Uterus (tissue), 4 donors: ENCODE data around the gene NDUFS1. TPM values are rescaled to one million over a fixed set of nuclear protein-coding genes. Genes with fewer than 3 reads are reported as not detected.
"Not testable (repeated sequence)": the region's sequence is repeated elsewhere in the genome, so short reads cannot be mapped to it uniquely, and the experiment has no call there.

ENCODE experiments used
- DNase-seq, 2 donors: peaks; one replicate each; pipeline ENCODE4 v3.0.0-alpha.2; 2019 to 2020
- H3K27ac ChIP-seq, 2 donors: fragments of 200-600 bp; sonication (generic); 1 replicate in 1 of 2; 2 replicates in 1 of 2; pipeline ENCODE4 v1.5.1; 2016 to 2018
- H3K27me3 ChIP-seq, 2 donors: fragments of 200-600 bp; sonication (generic); one replicate each; pipeline ENCODE4 v1.5.1; 2018 to 2019; ENCODE audit warnings: control low read depth in 1 of 2
- H3K36me3 ChIP-seq, 2 donors: fragments of 200-600 bp; sonication (generic); one replicate each; pipeline ENCODE4 v1.5.1; 2019; ENCODE audit warnings: control low read depth in 1 of 2
- H3K4me1 ChIP-seq, 2 donors: fragments of 200-600 bp; sonication (generic); one replicate each; pipeline ENCODE4 v1.5.1; 2018 to 2019; ENCODE audit warnings: control low read depth in 1 of 2
- H3K4me3 ChIP-seq, 2 donors: fragments of 200-600 bp; sonication (generic); 1 replicate in 1 of 2; 2 replicates in 1 of 2; pipeline ENCODE4 v1.5.1; 2018 to 2019; ENCODE audit warnings: mild to moderate bottlenecking in 1 of 2
- H3K9me3 ChIP-seq, 2 donors: fragments of 200-600 bp; sonication (generic); one replicate each; pipeline ENCODE4 v1.5.1; 2019; ENCODE audit warnings: control low read depth in 1 of 2
- CTCF ChIP-seq, 4 experiments: fragments of 200-600 bp in 2 of 4; fragments of 450-650 bp in 2 of 4; sonication (generic) in 2 of 4; IDR thresholded peaks; one replicate each; pipeline ENCODE4 v1.5.1; 2016 to 2019; ENCODE audit warnings: antibody characterized with exemption in 4 of 4, mild to moderate bottlenecking in 2 of 4, moderate library complexity in 1 of 4
- POLR2A ChIP-seq, 2 donors: fragments of 450-650 bp; IDR thresholded peaks; one replicate each; pipeline ENCODE4 v1.6.1; 2016; ENCODE audit warnings: antibody characterized with exemption in 2 of 2, mild to moderate bottlenecking in 1 of 2, moderate library complexity in 1 of 2
- intact Hi-C: fragments of 100-400 bp; cut with DNase I; formaldehyde crosslinking; loops from one replicate; pipeline ENCODE4 v1.15.1; 2023; ENCODE audit warnings: low total_unique reads
- total RNA-seq, 4 donors: library from RNA; depleted of rRNA in 3 of 4; stranded (reverse); fragments of >200 nt in 3 of 4; gene quantifications; one replicate each; pipeline versions ENCODE4 v1.1.0 to v1.2.4, GENCODE V29; 2014 to 2023
- donor health status: DM: yes; HTN: yes; CAD: no.

NDUFS1 gene
- total RNA-seq, 4 donors from 2014 or later, result 25.6 to 164 (median 56.6) TPM

GRCh38 chr2:206112846-206113547 lies 46.2 kb downstream of the NDUFS1 start:
- no peak overlapping the region for H3K27ac ChIP-seq
- DNase-seq, result no peak
- TF ChIP-seq CTCF (IDR thresholded peaks at IDR 0.05), result no peak
- no peak for TF ChIP-seq POLR2A (IDR thresholded peaks at IDR 0.05)
- no peaks in the 10 kb centered on the region for H3K36me3 ChIP-seq
- intact Hi-C loops, result no loop called here
- H3K4me3 ChIP-seq, result no peak overlapping the region
- no peaks in the 10 kb centered on the region for H3K9me3 ChIP-seq
- no peaks in the 10 kb centered on the region for H3K4me1 ChIP-seq
- H3K27me3 ChIP-seq, result no peaks in the 10 kb centered on the region

DNA sequence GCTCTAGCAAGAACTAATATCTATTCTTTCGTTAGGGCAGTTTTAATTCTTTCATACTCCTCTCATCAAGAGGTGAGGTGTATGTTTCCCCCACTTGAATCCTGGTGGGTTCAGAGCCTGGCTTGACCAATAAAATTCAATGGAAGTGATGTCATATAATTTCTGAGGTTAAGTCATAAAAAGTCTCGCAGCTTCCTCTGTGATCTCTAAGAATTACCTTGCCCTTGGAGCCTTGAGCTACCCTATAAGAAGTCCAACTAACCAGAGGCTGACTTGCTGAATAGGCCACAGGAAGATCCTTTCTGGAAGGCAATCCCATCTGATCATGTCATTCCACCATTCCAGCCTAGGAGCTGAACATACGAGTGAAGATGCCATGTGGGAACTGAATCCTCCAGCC lies 47.1 kb downstream of the NDUFS1 start:
- intact Hi-C loops, result no loop called here
- Histone ChIP-seq H3K4me1 (no peaks in the 10 kb centered on the region), H3K4me3 (no peak overlapping the region), H3K27ac (no peak overlapping the region), H3K9me3 (no peaks in the 10 kb centered on the region), H3K36me3 (no peaks in the 10 kb centered on the region), H3K27me3 (no peaks in the 10 kb centered on the region)
- TF ChIP-seq CTCF (IDR thresholded peaks at IDR 0.05) (no peak), POLR2A (IDR thresholded peaks at IDR 0.05) (no peak)
- no peak for DNase-seq

DNA sequence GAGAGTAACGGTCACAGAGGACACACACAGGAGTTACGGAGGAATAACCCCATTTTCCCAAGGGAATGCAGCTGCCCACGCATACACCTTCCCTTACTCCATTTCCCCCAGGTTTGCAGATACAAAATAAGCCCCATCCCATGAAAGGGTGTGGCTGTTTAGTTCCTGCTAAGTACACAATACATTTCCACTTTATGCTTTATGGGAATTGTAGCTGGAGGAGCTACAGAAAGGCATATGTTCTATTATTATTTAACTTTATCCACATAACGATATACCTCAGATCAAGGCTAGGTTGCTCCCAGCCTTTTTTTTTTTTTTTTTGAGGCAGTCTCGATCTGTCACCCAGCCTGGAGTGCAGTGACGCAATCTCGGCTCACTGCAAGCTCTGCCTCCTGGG lies 50.5 kb downstream of the NDUFS1 start:
- H3K27me3 ChIP-seq, result no peaks in the 10 kb centered on the region
- no peaks in the 10 kb centered on the region for H3K36me3 ChIP-seq
- no peak for TF ChIP-seq POLR2A (IDR thresholded peaks at IDR 0.05)
- no peak for TF ChIP-seq CTCF (IDR thresholded peaks at IDR 0.05)
- no peaks in the 10 kb centered on the region for H3K9me3 ChIP-seq
- H3K4me3 ChIP-seq, result no peak overlapping the region
- DNase-seq, result no peak
- H3K27ac ChIP-seq, result no peak overlapping the region
- H3K4me1 ChIP-seq, result no peaks in the 10 kb centered on the region
- intact Hi-C loops, result no loop called here

DNA sequence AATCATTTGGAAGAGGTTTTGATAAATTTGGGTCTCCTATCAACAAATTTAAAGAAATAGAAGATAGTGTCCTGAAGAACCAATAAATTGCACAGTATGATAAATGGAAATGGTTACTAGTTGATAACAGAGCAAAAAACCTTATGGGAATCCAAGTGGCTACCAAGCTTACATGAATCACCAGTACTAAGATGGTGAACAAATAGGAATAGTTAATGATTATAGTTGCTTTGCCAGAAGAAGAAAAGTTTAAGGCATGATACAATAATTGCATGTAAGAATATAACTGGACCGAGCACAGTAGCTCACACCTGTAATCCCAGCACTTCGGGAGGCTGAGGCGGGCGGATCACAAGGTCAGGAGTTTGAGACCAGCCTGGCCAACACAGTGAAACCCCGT lies 53.7 kb downstream of the NDUFS1 start:
- Histone ChIP-seq H3K27me3 (no peaks in the 10 kb centered on the region), H3K9me3 (no peaks in the 10 kb centered on the region), H3K4me1 (no peaks in the 10 kb centered on the region), H3K36me3 (no peaks in the 10 kb centered on the region), H3K4me3 (no peak overlapping the region), H3K27ac (no peak overlapping the region)
- no peak for TF ChIP-seq POLR2A (IDR thresholded peaks at IDR 0.05)
- TF ChIP-seq CTCF (IDR thresholded peaks at IDR 0.05), result no peak
- no peak for DNase-seq
- intact Hi-C loops, result no loop called here

DNA sequence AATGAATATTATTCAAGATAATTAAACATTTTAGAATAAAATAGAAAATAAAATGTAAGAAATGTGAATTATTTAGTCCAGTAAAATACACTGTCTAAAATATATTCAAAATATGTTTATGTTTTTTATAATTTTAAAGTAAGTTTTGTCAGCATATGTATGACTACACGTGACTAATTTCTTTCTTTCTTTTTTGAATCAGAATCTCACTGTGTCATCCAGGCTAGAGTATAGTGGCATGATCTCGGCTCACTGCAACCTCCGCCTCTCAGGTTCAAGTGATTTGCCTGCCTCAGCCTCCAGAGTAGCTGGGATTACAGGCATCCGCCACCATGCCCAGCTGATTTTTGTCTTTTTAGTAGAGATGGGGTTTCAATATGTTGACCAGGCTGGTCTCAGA lies 54.2 kb downstream of the NDUFS1 start:
- intact Hi-C loops, result no loop called here
- Histone ChIP-seq H3K36me3 (no peaks in the 10 kb centered on the region), H3K4me3 (no peak overlapping the region), H3K27me3 (no peaks in the 10 kb centered on the region), H3K27ac (no peak overlapping the region), H3K4me1 (no peaks in the 10 kb centered on the region), H3K9me3 (no peaks in the 10 kb centered on the region)
- TF ChIP-seq POLR2A (IDR thresholded peaks at IDR 0.05) (no peak), CTCF (IDR thresholded peaks at IDR 0.05) (no peak)
- no peak for DNase-seq

DNA sequence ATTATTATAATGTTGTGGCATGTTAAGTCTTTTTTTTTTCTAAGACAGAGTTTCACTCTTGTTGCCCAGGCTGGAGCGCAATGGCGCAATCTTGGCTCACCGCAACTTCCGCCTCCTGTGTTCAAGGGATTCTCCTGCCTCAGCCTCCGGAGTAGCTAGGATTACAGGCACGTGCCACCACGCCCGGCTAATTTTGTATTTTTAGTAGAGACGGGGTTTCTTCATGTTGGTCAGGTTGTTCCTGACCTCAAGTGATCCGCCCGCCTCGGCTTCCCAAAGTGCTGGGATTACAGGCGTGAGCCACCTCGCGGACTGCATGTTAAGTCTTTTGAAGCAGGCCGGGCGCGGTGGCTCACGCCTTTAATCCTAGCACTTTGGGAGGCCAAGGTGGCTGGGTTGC lies 60.4 kb downstream of the NDUFS1 start:
- H3K9me3 ChIP-seq, H3K27me3 ChIP-seq, H3K4me3 ChIP-seq, intact Hi-C loops, DNase-seq, H3K27ac ChIP-seq, H3K4me1 ChIP-seq, H3K36me3 ChIP-seq: not testable (repeated sequence)
